Astrocyte (in vitro differentiated cells and primary cell): Measurements from ENCODE around the gene AZI2. TPM values are rescaled to one million over a fixed set of nuclear protein-coding genes. Genes with fewer than 3 reads are reported as not detected.
A peak's percentile ranks its signal among the peaks of the same experiment; 100 is the strongest.

Source experiments
- DNase-seq: peaks from one replicate; pipeline ENCODE4 v3.0.0-alpha.2; 2010; ENCODE audit warnings: low read depth
- FAIRE-seq: peaks from 2 replicates; lab custom pipeline; 2011; peaks lifted over from hg19 to GRCh38; lab: Jason Lieb, UNC
- H2AFZ ChIP-seq: 2 replicates; pipeline ENCODE4 v1.6.0; 2012; ENCODE audit warnings: low read depth, low read length, inconsistent platforms
- H3K27ac ChIP-seq: 2 replicates; pipeline ENCODE4 v1.5.1; 2011; ENCODE audit warnings: low read depth, low read length, inconsistent platforms
- H3K27me3 ChIP-seq: 2 replicates; pipeline ENCODE4 v1.6.0; 2011; ENCODE audit warnings: low read length, inconsistent platforms; ENCODE audit not compliant: insufficient read depth
- H3K36me3 ChIP-seq: 2 replicates; pipeline ENCODE4 v1.5.1; 2011; ENCODE audit warnings: low read length, inconsistent platforms; ENCODE audit not compliant: insufficient read depth
- H3K4me1 ChIP-seq: 2 replicates; pipeline ENCODE4 v1.5.1; 2011; ENCODE audit warnings: low read length, inconsistent platforms; ENCODE audit not compliant: insufficient read depth
- H3K4me2 ChIP-seq: 2 replicates; pipeline ENCODE4 v1.6.0; 2012; ENCODE audit warnings: low read length, inconsistent platforms
- H3K4me3 ChIP-seq: 2 replicates; pipeline ENCODE4 v1.5.1; 2011; ENCODE audit warnings: low read depth, mild to moderate bottlenecking, low read length, inconsistent platforms; ENCODE audit not compliant: insufficient read depth
- H3K79me2 ChIP-seq: 2 replicates; pipeline ENCODE4 v1.6.0; 2012; ENCODE audit warnings: mild to moderate bottlenecking, low read length, inconsistent platforms; ENCODE audit not compliant: insufficient read depth
- H3K9ac ChIP-seq: 2 replicates; pipeline ENCODE4 v1.6.0; 2012; ENCODE audit warnings: mild to moderate bottlenecking, low read length, inconsistent platforms
- H3K9me3 ChIP-seq: 2 replicates; pipeline ENCODE4 v1.5.1; 2012; ENCODE audit warnings: low read depth, mild to moderate bottlenecking, low read length, inconsistent platforms; ENCODE audit not compliant: insufficient read depth
- H4K20me1 ChIP-seq: 2 replicates; pipeline ENCODE4 v1.6.0; 2012; ENCODE audit warnings: low read length, inconsistent platforms; ENCODE audit not compliant: insufficient read depth
- H3K27ac Mint-ChIP-seq: one replicate; pipeline ENCODE4 v1.8.0; 2021; ENCODE audit warnings: mild to moderate bottlenecking, mixed read lengths; ENCODE audit not compliant: unreplicated experiment
- H3K27me3 Mint-ChIP-seq: one replicate; pipeline ENCODE4 v1.8.0; 2021; ENCODE audit warnings: low read depth, mixed read lengths; ENCODE audit not compliant: unreplicated experiment
- H3K36me3 Mint-ChIP-seq: one replicate; pipeline ENCODE4 v1.8.0; 2021; ENCODE audit warnings: low read depth, mixed read lengths; ENCODE audit not compliant: unreplicated experiment
- H3K4me1 Mint-ChIP-seq: one replicate; pipeline ENCODE4 v1.8.0; 2021; ENCODE audit warnings: low read depth, mixed read lengths; ENCODE audit not compliant: unreplicated experiment
- H3K4me3 Mint-ChIP-seq: one replicate; pipeline ENCODE4 v1.8.0; 2021; ENCODE audit warnings: mild to moderate bottlenecking, moderate library complexity, mixed read lengths; ENCODE audit not compliant: unreplicated experiment
- H3K9me3 Mint-ChIP-seq: one replicate; pipeline ENCODE4 v1.8.0; 2021; ENCODE audit warnings: mild to moderate bottlenecking, mixed read lengths; ENCODE audit not compliant: unreplicated experiment
- EZH2 ChIP-seq: IDR thresholded peaks from 2 replicates; pipeline ENCODE4 v1.6.1; 2012; ENCODE audit warnings: mild to moderate bottlenecking, low read length, inconsistent platforms; ENCODE audit not compliant: insufficient read depth
- total RNA-seq: library from RNA; stranded (reverse); gene quantifications from 2 replicates; pipeline ENCODE4 v1.2.1, GENCODE V29; 2021
- TF ChIP-seq, protein P1 (sequence below): IDR thresholded peaks from 2 replicates; pipeline ENCODE4 v1.5.1; 2011; ENCODE audit warnings: low read depth, mild to moderate bottlenecking, inconsistent platforms, low read length, moderate library complexity; ENCODE audit not compliant: insufficient read depth

The AZI2 gene
- total RNA-seq, 1 donor from 2014 or later: 99.1 TPM

GRCh38 chr3:28292622-28293021 lies 56.0 kb downstream of the AZI2 start:
- H4K20me1 ChIP-seq: no peaks in the 10 kb centered on the region
- TF ChIP-seq, protein P1, sequence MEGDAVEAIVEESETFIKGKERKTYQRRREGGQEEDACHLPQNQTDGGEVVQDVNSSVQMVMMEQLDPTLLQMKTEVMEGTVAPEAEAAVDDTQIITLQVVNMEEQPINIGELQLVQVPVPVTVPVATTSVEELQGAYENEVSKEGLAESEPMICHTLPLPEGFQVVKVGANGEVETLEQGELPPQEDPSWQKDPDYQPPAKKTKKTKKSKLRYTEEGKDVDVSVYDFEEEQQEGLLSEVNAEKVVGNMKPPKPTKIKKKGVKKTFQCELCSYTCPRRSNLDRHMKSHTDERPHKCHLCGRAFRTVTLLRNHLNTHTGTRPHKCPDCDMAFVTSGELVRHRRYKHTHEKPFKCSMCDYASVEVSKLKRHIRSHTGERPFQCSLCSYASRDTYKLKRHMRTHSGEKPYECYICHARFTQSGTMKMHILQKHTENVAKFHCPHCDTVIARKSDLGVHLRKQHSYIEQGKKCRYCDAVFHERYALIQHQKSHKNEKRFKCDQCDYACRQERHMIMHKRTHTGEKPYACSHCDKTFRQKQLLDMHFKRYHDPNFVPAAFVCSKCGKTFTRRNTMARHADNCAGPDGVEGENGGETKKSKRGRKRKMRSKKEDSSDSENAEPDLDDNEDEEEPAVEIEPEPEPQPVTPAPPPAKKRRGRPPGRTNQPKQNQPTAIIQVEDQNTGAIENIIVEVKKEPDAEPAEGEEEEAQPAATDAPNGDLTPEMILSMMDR: no peak
- TF ChIP-seq EZH2: no peak
- no peak overlapping the region for H3K27ac Mint-ChIP-seq
- no peak overlapping the region for H2AFZ ChIP-seq
- no peak overlapping the region for H3K4me3 ChIP-seq
- H3K27me3 Mint-ChIP-seq: no peaks in the 10 kb centered on the region
- FAIRE-seq: no peak
- no peak overlapping the region for H3K4me3 Mint-ChIP-seq
- H3K4me1 ChIP-seq: no peaks in the 10 kb centered on the region
- no peaks in the 10 kb centered on the region for H3K36me3 ChIP-seq
- no peak overlapping the region for H3K4me2 ChIP-seq
- H3K36me3 Mint-ChIP-seq: no peaks in the 10 kb centered on the region
- no peaks in the 10 kb centered on the region for H3K79me2 ChIP-seq
- no peaks in the 10 kb centered on the region for H3K9me3 ChIP-seq
- H3K4me1 Mint-ChIP-seq: no peaks in the 10 kb centered on the region
- H3K9me3 Mint-ChIP-seq: peaks cover 2% of the 10 kb centered on the region
- H3K9ac ChIP-seq: no peak overlapping the region
- DNase-seq: no peak
- H3K27ac ChIP-seq: no peak overlapping the region
- no peaks in the 10 kb centered on the region for H3K27me3 ChIP-seq

- Histone ChIP-seq H3K9me3 (no peaks in the 10 kb centered on the region), H2AFZ (no peak overlapping the region), H3K4me3 (no peak overlapping the region), H3K27me3 (no peaks in the 10 kb centered on the region), H3K27ac (no peak overlapping the region), H3K4me2 (no peak overlapping the region), H3K4me1 (no peaks in the 10 kb centered on the region), H3K9ac (no peak overlapping the region), H3K79me2 (no peaks in the 10 kb centered on the region), H4K20me1 (peaks cover 5% of the 10 kb centered on the region), H3K36me3 (no peaks in the 10 kb centered on the region)
- no peak overlapping the region for H3K27ac Mint-ChIP-seq
- no peaks in the 10 kb centered on the region for H3K4me1 Mint-ChIP-seq
- no peak for FAIRE-seq
- TF ChIP-seq EZH2: no peak
- TF ChIP-seq, protein P1: no peak
- no peak for DNase-seq
- H3K9me3 Mint-ChIP-seq: peaks cover 2% of the 10 kb centered on the region
- no peaks in the 10 kb centered on the region for H3K36me3 Mint-ChIP-seq
- no peaks in the 10 kb centered on the region for H3K27me3 Mint-ChIP-seq
- no peak overlapping the region for H3K4me3 Mint-ChIP-seq
These were observed 57.0 kb downstream of the AZI2 start for GRCh38 chr3:28291577-28291976.

GRCh38 chr3:28290863-28291300 lies 57.7 kb downstream of the AZI2 start:
- no peaks in the 10 kb centered on the region for H3K9me3 ChIP-seq
- no peak overlapping the region for H3K27ac ChIP-seq
- H3K9me3 Mint-ChIP-seq: peaks cover 2% of the 10 kb centered on the region
- no peaks in the 10 kb centered on the region for H3K79me2 ChIP-seq
- H3K4me3 Mint-ChIP-seq: no peak overlapping the region
- H3K9ac ChIP-seq: no peak overlapping the region
- no peaks in the 10 kb centered on the region for H3K36me3 ChIP-seq
- H4K20me1 ChIP-seq: peaks cover 5% of the 10 kb centered on the region
- H3K27ac Mint-ChIP-seq: no peak overlapping the region
- no peaks in the 10 kb centered on the region for H3K36me3 Mint-ChIP-seq
- FAIRE-seq (peak; percentile 80), DNase-seq (no peak)
- H3K4me1 Mint-ChIP-seq: no peaks in the 10 kb centered on the region
- H3K4me3 ChIP-seq: no peak overlapping the region
- H3K27me3 ChIP-seq: no peaks in the 10 kb centered on the region
- H3K4me1 ChIP-seq: no peaks in the 10 kb centered on the region
- TF ChIP-seq, protein P1: no peak
- no peak for TF ChIP-seq EZH2
- H3K27me3 Mint-ChIP-seq: no peaks in the 10 kb centered on the region
- no peak overlapping the region for H3K4me2 ChIP-seq
- no peak overlapping the region for H2AFZ ChIP-seq
